Measurements from ENCODE around the gene HIBADH. TPM values are rescaled to one million over a fixed set of nuclear protein-coding genes. Genes with fewer than 3 reads are reported as not detected.

Gene HIBADH
- polyA plus RNA-seq, 1 donor (not counting 4 experiments of a cell fraction or from before 2014, with no cell fraction given) = 42.6 TPM

DNA sequence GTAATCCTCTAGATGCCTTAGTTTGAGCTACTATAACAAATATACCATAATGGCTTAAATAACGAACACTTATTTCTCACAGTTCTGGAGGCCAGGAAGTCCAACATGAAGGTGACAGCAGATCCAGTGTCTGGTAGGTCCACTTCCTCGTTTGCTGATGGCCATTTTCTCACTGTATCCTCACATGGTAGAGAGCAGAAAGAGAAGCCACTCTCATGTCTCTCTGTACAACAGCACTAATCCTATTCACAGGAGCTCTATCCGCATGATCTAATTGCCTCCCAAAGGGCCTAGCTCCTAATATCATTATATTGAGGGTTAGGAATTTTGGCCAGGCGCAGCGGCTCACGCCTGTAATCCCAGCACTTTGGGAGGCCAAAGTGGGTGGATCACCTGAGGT lies 10.2 kb downstream of the HIBADH start:
- Histone ChIP-seq H2AFZ (ENCODE audit: control insufficient read depth, low read length) (no peak overlapping the region), H3K27ac (ENCODE audit: control insufficient read depth, insufficient read depth, low read length) (no peak overlapping the region), H3K4me1 (ENCODE audit: control insufficient read depth, extremely low read depth, insufficient read depth, low read length) (no peaks in the 10 kb centered on the region), H3K27me3 (ENCODE audit: control insufficient read depth, extremely low read depth, insufficient read depth, low read length) (no peaks in the 10 kb centered on the region), H3K79me2 (ENCODE audit: control insufficient read depth, insufficient read depth, low read length) (no peaks in the 10 kb centered on the region), H3K4me2 (ENCODE audit: control insufficient read depth, extremely low read depth, insufficient read depth, low read depth, low read length) (no peak overlapping the region), H4K20me1 (ENCODE audit: control insufficient read depth, extremely low read depth, insufficient read depth, low read length) (no peaks in the 10 kb centered on the region), H3K4me3 (ENCODE audit: control insufficient read depth in 2 of 3, extremely low read depth in 1 of 3, insufficient read depth in 2 of 3, low read depth in 1 of 3, low read length in 3 of 3) (no peak overlapping the region), H3K9ac (ENCODE audit: control insufficient read depth, extremely low read depth, insufficient read depth, low read length) (no peak overlapping the region), H3K9me3 (ENCODE audit: control insufficient read depth, low read depth, low read length) (no peaks in the 10 kb centered on the region), H3K36me3 (ENCODE audit: control insufficient read depth in 2 of 2, extremely low read depth in 1 of 2, insufficient read depth in 2 of 2, low read length in 2 of 2) (peaks cover 0 to 7% of the 10 kb centered on the region in 2 experiments), H3K9me1 (ENCODE audit: control insufficient read depth, extremely low read depth, insufficient read depth, low read length) (no peaks in the 10 kb centered on the region)
- DNase-seq (ENCODE audit: low read depth, low spot score) (no peak), FAIRE-seq (no peak)
- no peak for TF ChIP-seq CTCF (optimal IDR thresholded peaks at IDR 0.05 in 1 of 3, IDR thresholded peaks at IDR 0.05 in 1 of 3, conservative IDR thresholded peaks at IDR 0.05 in 1 of 3; ENCODE audit: extremely low read depth in 1 of 3, insufficient read depth in 2 of 3, low read length in 3 of 3)
- TF ChIP-seq EZH2 (IDR thresholded peaks at IDR 0.05; ENCODE audit: low read length) = no peak
- dilution Hi-C loops (cut with MboI; ENCODE audit: extremely low pct_ligation_motif_present, low sequenced_read_pairs) = no loop called here

DNA sequence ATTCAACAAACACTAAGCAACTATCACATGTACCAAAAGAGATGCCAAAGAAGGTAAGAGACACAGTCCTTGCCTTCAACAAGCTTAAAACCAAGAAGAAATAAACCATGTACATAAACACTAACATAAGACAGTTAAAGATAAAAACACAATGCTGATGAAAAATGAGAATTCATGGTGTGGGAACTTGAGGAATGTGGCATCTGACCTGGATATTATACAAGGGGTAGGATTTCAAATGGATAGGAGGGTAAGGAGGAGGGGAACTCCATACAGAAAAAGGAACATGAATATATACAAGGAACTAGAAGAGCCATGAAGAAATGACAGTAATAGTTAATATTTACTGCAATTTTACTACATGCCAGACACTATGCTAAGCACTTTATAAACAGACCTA lies 11.0 kb downstream of the HIBADH start:
- Histone ChIP-seq H3K4me2 (ENCODE audit: control insufficient read depth, extremely low read depth, insufficient read depth, low read depth, low read length) (no peak overlapping the region), H4K20me1 (ENCODE audit: control insufficient read depth, extremely low read depth, insufficient read depth, low read length) (no peaks in the 10 kb centered on the region), H3K4me3 (ENCODE audit: control insufficient read depth in 2 of 3, extremely low read depth in 1 of 3, insufficient read depth in 2 of 3, low read depth in 1 of 3, low read length in 3 of 3) (no peak overlapping the region), H3K9me1 (ENCODE audit: control insufficient read depth, extremely low read depth, insufficient read depth, low read length) (no peaks in the 10 kb centered on the region), H2AFZ (ENCODE audit: control insufficient read depth, low read length) (no peak overlapping the region), H3K27ac (ENCODE audit: control insufficient read depth, insufficient read depth, low read length) (no peak overlapping the region), H3K27me3 (ENCODE audit: control insufficient read depth, extremely low read depth, insufficient read depth, low read length) (no peaks in the 10 kb centered on the region), H3K79me2 (ENCODE audit: control insufficient read depth, insufficient read depth, low read length) (no peaks in the 10 kb centered on the region), H3K36me3 (ENCODE audit: control insufficient read depth in 2 of 2, extremely low read depth in 1 of 2, insufficient read depth in 2 of 2, low read length in 2 of 2) (peaks cover 0 to 5% of the 10 kb centered on the region in 2 experiments), H3K4me1 (ENCODE audit: control insufficient read depth, extremely low read depth, insufficient read depth, low read length) (no peaks in the 10 kb centered on the region), H3K9me3 (ENCODE audit: control insufficient read depth, low read depth, low read length) (no peaks in the 10 kb centered on the region), H3K9ac (ENCODE audit: control insufficient read depth, extremely low read depth, insufficient read depth, low read length) (no peak overlapping the region)
- dilution Hi-C loops (cut with MboI; ENCODE audit: extremely low pct_ligation_motif_present, low sequenced_read_pairs) = no loop called here
- no peak for DNase-seq (ENCODE audit: low read depth, low spot score)
- no peak for FAIRE-seq
- TF ChIP-seq CTCF (optimal IDR thresholded peaks at IDR 0.05 in 1 of 3, IDR thresholded peaks at IDR 0.05 in 1 of 3, conservative IDR thresholded peaks at IDR 0.05 in 1 of 3; ENCODE audit: extremely low read depth in 1 of 3, insufficient read depth in 2 of 3, low read length in 3 of 3) = no peak
- TF ChIP-seq EZH2 (IDR thresholded peaks at IDR 0.05; ENCODE audit: low read length) = no peak
